Tibial nerve (tissue), 3 donors: Measurements from ENCODE around the gene PPFIA2.

ENCODE experiments used
- POLR2A ChIP-seq, 2 donors: fragments of 450-650 bp; IDR thresholded peaks; one replicate each; pipeline ENCODE4 v1.6.1; 2017; ENCODE audit warnings: antibody characterized with exemption in 2 of 2, mild to moderate bottlenecking in 2 of 2, moderate library complexity in 2 of 2
- TF ChIP-seq, protein P1 (sequence below), 5 experiments: fragments of 200-600 bp in 3 of 5; fragments of 450-650 bp in 2 of 5; sonication (generic) in 3 of 5; IDR thresholded peaks; one replicate each; pipeline ENCODE4 v1.5.1; 2016 to 2019; ENCODE audit warnings: antibody characterized with exemption in 5 of 5, mild to moderate bottlenecking in 3 of 5, moderate library complexity in 2 of 5

- TF ChIP-seq, protein P1, sequence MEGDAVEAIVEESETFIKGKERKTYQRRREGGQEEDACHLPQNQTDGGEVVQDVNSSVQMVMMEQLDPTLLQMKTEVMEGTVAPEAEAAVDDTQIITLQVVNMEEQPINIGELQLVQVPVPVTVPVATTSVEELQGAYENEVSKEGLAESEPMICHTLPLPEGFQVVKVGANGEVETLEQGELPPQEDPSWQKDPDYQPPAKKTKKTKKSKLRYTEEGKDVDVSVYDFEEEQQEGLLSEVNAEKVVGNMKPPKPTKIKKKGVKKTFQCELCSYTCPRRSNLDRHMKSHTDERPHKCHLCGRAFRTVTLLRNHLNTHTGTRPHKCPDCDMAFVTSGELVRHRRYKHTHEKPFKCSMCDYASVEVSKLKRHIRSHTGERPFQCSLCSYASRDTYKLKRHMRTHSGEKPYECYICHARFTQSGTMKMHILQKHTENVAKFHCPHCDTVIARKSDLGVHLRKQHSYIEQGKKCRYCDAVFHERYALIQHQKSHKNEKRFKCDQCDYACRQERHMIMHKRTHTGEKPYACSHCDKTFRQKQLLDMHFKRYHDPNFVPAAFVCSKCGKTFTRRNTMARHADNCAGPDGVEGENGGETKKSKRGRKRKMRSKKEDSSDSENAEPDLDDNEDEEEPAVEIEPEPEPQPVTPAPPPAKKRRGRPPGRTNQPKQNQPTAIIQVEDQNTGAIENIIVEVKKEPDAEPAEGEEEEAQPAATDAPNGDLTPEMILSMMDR (IDR thresholded peaks at IDR 0.05), result no peak
- TF ChIP-seq POLR2A (IDR thresholded peaks at IDR 0.05), result no peak
These were observed 31.8 kb downstream of the PPFIA2 start for GRCh38 chr12:81727391-81727790.
